BJ (cell line): ENCODE results near the gene SOS1. TPM values are rescaled to one million over a fixed set of nuclear protein-coding genes. Genes with fewer than 3 reads are reported as not detected.
"Not testable (repeated sequence)": the region's sequence is repeated elsewhere in the genome, so short reads cannot be mapped to it uniquely, and the experiment has no call there.

Experiments used
- CTCF ChIA-PET: fragments of 350-600 bp; formaldehyde crosslinking; extraction: SDS; loops from one replicate; lab custom pipeline; 2021; ENCODE audit warnings: antibody characterized with exemption, inconsistent platforms; lab: Yijun Ruan, JAX
- POLR2A ChIA-PET: fragments of 300-600 bp; sonication (Branson Sonifier 250); formaldehyde crosslinking; extraction: SDS; loops from one replicate; lab custom pipeline; 2021; ENCODE audit warnings: antibody characterized with exemption; lab: Charles Lee
- DNase-seq: peaks from one replicate; pipeline ENCODE4 v3.0.0-alpha.2; 2011; ENCODE audit warnings: low read depth
- H3K27me3 ChIP-seq: 2 replicates; pipeline ENCODE4 v1.6.0; 2011; ENCODE audit warnings: low read length; ENCODE audit not compliant: control insufficient read depth, insufficient read depth
- H3K36me3 ChIP-seq: 2 replicates; pipeline ENCODE4 v1.5.1; 2011; ENCODE audit warnings: low read length; ENCODE audit not compliant: control insufficient read depth, insufficient read depth
- H3K4me3 ChIP-seq: 2 replicates; pipeline ENCODE4 v1.5.1; 2011; ENCODE audit warnings: low read depth, mild to moderate bottlenecking, control low read depth, low read length
- CTCF ChIP-seq: IDR thresholded peaks from 2 replicates; pipeline ENCODE4 v1.5.1; 2011; ENCODE audit warnings: low read depth, mild to moderate bottlenecking, control low read depth, inconsistent platforms, low read length, moderate library complexity; ENCODE audit not compliant: insufficient read depth
- polyA plus RNA-seq: library from polyadenylated mRNA; depleted of rRNA; stranded (reverse); fragments of >200 nt; gene quantifications from 2 replicates; pipeline ENCODE4 v1.2.3, GENCODE V29; 2011

The SOS1 gene
- polyA plus RNA-seq, 1 experiment, result 12.9 TPM

- CTCF ChIA-PET, result interaction anchor here (0.5 to 1.9 kb wide), 3 partner anchors 14 to 85 kb away, joined by 3 to 4 read pairs (median 4); no protein-coding TSS in a partner anchor
- POLR2A ChIA-PET, result no interaction called here
- DNase-seq, result no peak
- Histone ChIP-seq H3K36me3 (no peaks in the 10 kb centered on the region), H3K4me3 (no peak overlapping the region), H3K27me3 (peaks cover 1% of the 10 kb centered on the region)
- TF ChIP-seq CTCF, result no peak
Measured at GRCh38 chr2:39142904-39143605, 22.2 kb upstream of the SOS1 start.

GRCh38 chr2:39141334-39142271 is 20.8 kb upstream of the SOS1 start:
- DNase-seq, result no peak
- ChIA-PET POLR2A (no interaction called here), CTCF (interaction anchor here (0.9 to 1.9 kb wide), 2 partner anchors 21 to 86 kb away, joined by 3 to 4 read pairs; no protein-coding TSS in a partner anchor)
- Histone ChIP-seq H3K36me3 (no peaks in the 10 kb centered on the region), H3K27me3 (peaks cover 1% of the 10 kb centered on the region; the same call in 1 of the 2 replicates), H3K4me3 (no peak overlapping the region)
- no peak for TF ChIP-seq CTCF

GRCh38 chr2:39140948-39141333 is 20.1 kb upstream of the SOS1 start:
- H3K27me3 ChIP-seq, DNase-seq, POLR2A ChIA-PET, H3K36me3 ChIP-seq, H3K4me3 ChIP-seq: not testable (repeated sequence)
- CTCF ChIA-PET, result interaction anchor here (1.9 kb wide), 1 partner anchor 87 kb away, joined by 4 read pairs; no protein-coding TSS in a partner anchor

- H3K4me3 ChIP-seq, result no peak overlapping the region
- POLR2A ChIA-PET, result no interaction called here
- CTCF ChIA-PET, result no interaction called here
- TF ChIP-seq CTCF, result no peak
- H3K36me3 ChIP-seq, result no peaks in the 10 kb centered on the region
- no peak for DNase-seq
- H3K27me3 ChIP-seq, result no peaks in the 10 kb centered on the region
Measured at GRCh38 chr2:39140322-39140847, 19.5 kb upstream of the SOS1 start.

- H3K36me3 ChIP-seq, result no peaks in the 10 kb centered on the region
- no peak for DNase-seq
- CTCF ChIA-PET, result no interaction called here
- no peaks in the 10 kb centered on the region for H3K27me3 ChIP-seq
- POLR2A ChIA-PET, result no interaction called here
- no peak overlapping the region for H3K4me3 ChIP-seq
- no peak for TF ChIP-seq CTCF
Measured at GRCh38 chr2:39139511-39140237, 18.8 kb upstream of the SOS1 start.
